Thyroid gland (tissue), 4 donors: ENCODE measurements around the gene CDK19. TPM values are rescaled to one million over a fixed set of nuclear protein-coding genes. Genes with fewer than 3 reads are reported as not detected.

Experiments used
- DNase-seq, 2 donors: peaks; one replicate each; pipeline ENCODE4 v3.0.0-alpha.2; 2019
- H3K27ac ChIP-seq, 3 donors: fragments of 200-600 bp; sonication (generic); 1 replicate in 2 of 3; 2 replicates in 1 of 3; pipeline ENCODE4 v1.5.1; 2016 to 2019; ENCODE audit warnings: mild to moderate bottlenecking in 1 of 3, moderate library complexity in 1 of 3
- H3K27me3 ChIP-seq: fragments of 200-600 bp; sonication (generic); one replicate; pipeline ENCODE4 v1.5.1; 2019
- H3K36me3 ChIP-seq, 2 donors: fragments of 200-600 bp; sonication (generic); one replicate each; pipeline ENCODE4 v1.5.1; 2016 to 2019
- H3K4me1 ChIP-seq, 2 donors: fragments of 200-600 bp; sonication (generic); one replicate each; pipeline ENCODE4 v1.5.1; 2017 to 2019
- H3K4me3 ChIP-seq, 3 donors: fragments of 200-600 bp; sonication (generic); replicated peaks in 1 of 3; 1 replicate in 2 of 3; 2 replicates in 1 of 3; pipeline ENCODE4 v1.5.1; 2016; ENCODE audit warnings: mild to moderate bottlenecking in 1 of 3
- H3K9me3 ChIP-seq: fragments of 200-600 bp; sonication (generic); one replicate; pipeline ENCODE4 v1.5.1; 2017
- POLR2A ChIP-seq, 2 donors: fragments of 450-650 bp; IDR thresholded peaks; one replicate each; pipeline ENCODE4 v1.6.1; 2017; ENCODE audit warnings: antibody characterized with exemption in 2 of 2, mild to moderate bottlenecking in 2 of 2, moderate library complexity in 1 of 2
- WGBS, 2 donors: methylation state at CpG; one replicate each; pipeline ENCODE4 v1.1.5; 2017; 5-methylcytosine and 5-hydroxymethylcytosine counted together
- intact Hi-C: fragments of 100-400 bp; cut with DNase I; formaldehyde crosslinking; loops from one replicate; pipeline ENCODE4 v1.15.1; 2023
- total RNA-seq, 4 donors: library from RNA; depleted of rRNA; stranded (reverse); fragments of >200 nt; gene quantifications; one replicate each; pipeline ENCODE4 v1.2.3, GENCODE V29; 2016
- TF ChIP-seq, protein P1 (sequence below), 6 experiments: fragments of 200-600 bp in 3 of 6; fragments of 450-650 bp in 3 of 6; sonication (generic) in 3 of 6; IDR thresholded peaks; one replicate each; pipeline ENCODE4 v1.5.1; 2016 to 2019; ENCODE audit warnings: antibody characterized with exemption in 6 of 6, mild to moderate bottlenecking in 2 of 6, inconsistent platforms in 1 of 6, moderate library complexity in 1 of 6

CDK19 gene
- total RNA-seq, 4 donors from 2014 or later: 12.6 to 17.9 (median 13.3) TPM

GRCh38 chr6:110646419-110646698 lies 168.9 kb downstream of the CDK19 start:
- H3K27me3 ChIP-seq: no peaks in the 10 kb centered on the region
- WGBS, 2 donors: 83 to 87% methylated on average over 8 to 10 of the region's 17 CpGs
- DNase-seq: no peak
- no peak overlapping the region for H3K27ac ChIP-seq
- no peak for TF ChIP-seq POLR2A (IDR thresholded peaks at IDR 0.05)
- TF ChIP-seq, protein P1, sequence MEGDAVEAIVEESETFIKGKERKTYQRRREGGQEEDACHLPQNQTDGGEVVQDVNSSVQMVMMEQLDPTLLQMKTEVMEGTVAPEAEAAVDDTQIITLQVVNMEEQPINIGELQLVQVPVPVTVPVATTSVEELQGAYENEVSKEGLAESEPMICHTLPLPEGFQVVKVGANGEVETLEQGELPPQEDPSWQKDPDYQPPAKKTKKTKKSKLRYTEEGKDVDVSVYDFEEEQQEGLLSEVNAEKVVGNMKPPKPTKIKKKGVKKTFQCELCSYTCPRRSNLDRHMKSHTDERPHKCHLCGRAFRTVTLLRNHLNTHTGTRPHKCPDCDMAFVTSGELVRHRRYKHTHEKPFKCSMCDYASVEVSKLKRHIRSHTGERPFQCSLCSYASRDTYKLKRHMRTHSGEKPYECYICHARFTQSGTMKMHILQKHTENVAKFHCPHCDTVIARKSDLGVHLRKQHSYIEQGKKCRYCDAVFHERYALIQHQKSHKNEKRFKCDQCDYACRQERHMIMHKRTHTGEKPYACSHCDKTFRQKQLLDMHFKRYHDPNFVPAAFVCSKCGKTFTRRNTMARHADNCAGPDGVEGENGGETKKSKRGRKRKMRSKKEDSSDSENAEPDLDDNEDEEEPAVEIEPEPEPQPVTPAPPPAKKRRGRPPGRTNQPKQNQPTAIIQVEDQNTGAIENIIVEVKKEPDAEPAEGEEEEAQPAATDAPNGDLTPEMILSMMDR (IDR thresholded peaks at IDR 0.05): no peak
- H3K9me3 ChIP-seq: no peaks in the 10 kb centered on the region
- no peaks in the 10 kb centered on the region for H3K4me1 ChIP-seq
- peaks cover 0 to 3% of the 10 kb centered on the region in 2 donors for H3K36me3 ChIP-seq
- intact Hi-C loops: no loop called here
- H3K4me3 ChIP-seq: no peak overlapping the region

- Histone ChIP-seq H3K27me3 (no peaks in the 10 kb centered on the region), H3K9me3 (no peaks in the 10 kb centered on the region), H3K36me3 (peaks cover 0 to 3% of the 10 kb centered on the region in 2 donors), H3K4me3 (no peak overlapping the region), H3K27ac (no peak overlapping the region), H3K4me1 (no peaks in the 10 kb centered on the region)
- no peak for TF ChIP-seq POLR2A (IDR thresholded peaks at IDR 0.05)
- TF ChIP-seq, protein P1 (IDR thresholded peaks at IDR 0.05): no peak
- intact Hi-C loops: no loop called here
- 93 to 98% methylated on average over 49 to 60 of the region's 62 CpGs for WGBS, 2 donors
- no peak for DNase-seq
Observed at GRCh38 chr6:110645685-110646418, 169.4 kb downstream of the CDK19 start.

GRCh38 chr6:110643175-110643574 lies 172.1 kb downstream of the CDK19 start:
- no peak for DNase-seq
- H3K4me1 ChIP-seq: no peaks in the 10 kb centered on the region
- H3K9me3 ChIP-seq: no peaks in the 10 kb centered on the region
- TF ChIP-seq POLR2A (IDR thresholded peaks at IDR 0.05): no peak
- TF ChIP-seq, protein P1 (IDR thresholded peaks at IDR 0.05): no peak
- H3K36me3 ChIP-seq: peaks cover 0 to 3% of the 10 kb centered on the region in 2 donors
- H3K27me3 ChIP-seq: no peaks in the 10 kb centered on the region
- 87 to 92% methylated on average over 2 of the region's 2 CpGs for WGBS, 2 donors
- intact Hi-C loops: no loop called here
- no peak overlapping the region for H3K27ac ChIP-seq
- H3K4me3 ChIP-seq: no peak overlapping the region

DNA sequence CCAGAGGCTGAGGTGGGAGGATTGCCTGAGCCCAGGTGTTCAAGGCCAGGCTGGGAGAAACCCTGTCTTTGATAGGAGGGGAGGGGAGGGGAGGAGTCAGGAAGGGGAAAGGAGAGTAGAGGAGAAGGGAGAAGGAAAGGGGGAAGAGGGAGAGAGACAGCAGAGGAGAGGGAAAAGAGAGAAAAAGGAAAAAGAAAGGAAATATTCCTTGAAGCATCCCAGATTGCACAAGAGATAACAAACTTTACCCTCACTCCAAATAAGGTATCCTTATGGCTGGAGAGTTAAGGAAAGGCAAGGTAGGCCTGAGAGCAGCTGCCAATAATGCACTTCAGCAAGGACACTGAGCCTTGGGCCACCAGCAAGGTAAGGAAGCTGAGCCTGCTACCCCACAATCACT lies 172.6 kb downstream of the CDK19 start:
- TF ChIP-seq POLR2A (IDR thresholded peaks at IDR 0.05): no peak
- TF ChIP-seq, protein P1 (IDR thresholded peaks at IDR 0.05): no peak
- H3K27ac ChIP-seq: no peak overlapping the region
- no peaks in the 10 kb centered on the region for H3K27me3 ChIP-seq
- no peaks in the 10 kb centered on the region for H3K9me3 ChIP-seq
- no peak overlapping the region for H3K4me3 ChIP-seq
- DNase-seq: no peak
- peaks cover 0 to 3% of the 10 kb centered on the region in 2 donors for H3K36me3 ChIP-seq
- intact Hi-C loops: no loop called here
- H3K4me1 ChIP-seq: no peaks in the 10 kb centered on the region

- Histone ChIP-seq H3K9me3 (no peaks in the 10 kb centered on the region), H3K4me1 (no peaks in the 10 kb centered on the region), H3K36me3 (no peaks in the 10 kb centered on the region), H3K4me3 (no peak overlapping the region), H3K27me3 (no peaks in the 10 kb centered on the region), H3K27ac (no peak overlapping the region)
- 97 to 99% methylated on average over 2 of the region's 2 CpGs for WGBS, 2 donors
- DNase-seq: no peak
- intact Hi-C loops: no loop called here
- TF ChIP-seq, protein P1 (IDR thresholded peaks at IDR 0.05): no peak
- no peak for TF ChIP-seq POLR2A (IDR thresholded peaks at IDR 0.05)
Observed at GRCh38 chr6:110636781-110637180, 178.5 kb downstream of the CDK19 start.
